HepG2 (cell line): ENCODE results near the gene LGR6. TPM values are rescaled to one million over a fixed set of nuclear protein-coding genes. Genes with fewer than 3 reads are reported as not detected.
A peak's percentile ranks its signal among the peaks of the same experiment; 100 is the strongest.

ENCODE experiments used
- DR1 ChIP-seq: sonication (generic); formaldehyde crosslinking; IDR thresholded peaks from 2 replicates; pipeline ENCODE4 v1.8.0; 2021; ENCODE audit warnings: mild to moderate bottlenecking, missing genetic modification reagents, inconsistent platforms
- HBP1 ChIP-seq: IDR thresholded peaks from 2 replicates; pipeline ENCODE4 v1.6.1; 2016; ENCODE audit warnings: low read depth, control low read depth
- HIVEP1 ChIP-seq: sonication (generic); formaldehyde crosslinking; IDR thresholded peaks from 2 replicates; pipeline ENCODE4 v1.4.0; 2020; ENCODE audit warnings: mild to moderate bottlenecking, missing genetic modification reagents
- LCORL ChIP-seq, 2 experiments: fragments of 450-650 bp in 1 of 2; sonication (generic) in 1 of 2; formaldehyde crosslinking in 1 of 2; IDR thresholded peaks; 2 replicates each; pipeline versions ENCODE4 v1.5.0 to v1.6.1; 2017 to 2020; ENCODE audit warnings: antibody characterized with exemption in 1 of 2, missing genetic modification reagents in 1 of 2
- MEF2D ChIP-seq: sonication (generic); formaldehyde crosslinking; IDR thresholded peaks from 2 replicates; pipeline ENCODE4 v1.5.1; 2020; ENCODE audit warnings: mild to moderate bottlenecking, missing genetic modification reagents
- PATZ1 ChIP-seq: sonication (generic); formaldehyde crosslinking; IDR thresholded peaks from 2 replicates; pipeline ENCODE4 v1.4.0; 2020; ENCODE audit warnings: missing genetic modification reagents
- RBM22 ChIP-seq: fragments of 200-400 bp; formaldehyde crosslinking; optimal IDR thresholded peaks from 2 replicates; pipeline ENCODE3; 2017; ENCODE audit warnings: mild to moderate bottlenecking, low read length, moderate library complexity
- SIN3A ChIP-seq: IDR thresholded peaks from 2 replicates; pipeline ENCODE4 v1.6.1; 2011; ENCODE audit warnings: low read depth, mild to moderate bottlenecking, control low read depth, low read length, borderline replicate concordance
- THAP9 ChIP-seq: sonication (generic); formaldehyde crosslinking; IDR thresholded peaks from 2 replicates; pipeline ENCODE4; 2020; ENCODE audit warnings: missing genetic modification reagents, mild to moderate bottlenecking, borderline replicate concordance
- ZBTB7A ChIP-seq: sonication (generic); formaldehyde crosslinking; IDR thresholded peaks from 2 replicates; pipeline ENCODE4 v1.8.0; 2022; ENCODE audit warnings: mild to moderate bottlenecking, missing genetic modification reagents
- ZNF318 ChIP-seq: sonication (generic); formaldehyde crosslinking; IDR thresholded peaks from 2 replicates; pipeline ENCODE4 v1.4.0; 2020; ENCODE audit warnings: mild to moderate bottlenecking, missing genetic modification reagents
- ZNF644 ChIP-seq: IDR thresholded peaks from 2 replicates; pipeline ENCODE4 v1.6.1; 2016; ENCODE audit warnings: low read depth
- ZNF781 ChIP-seq: sonication (generic); formaldehyde crosslinking; IDR thresholded peaks from 2 replicates; pipeline ENCODE4 v1.5.1; 2020; ENCODE audit warnings: borderline replicate concordance, mild to moderate bottlenecking, missing genetic modification reagents; ENCODE audit errors: not compliant biosample characterization
- polyA plus RNA-seq, 8 experiments: library from polyadenylated mRNA; depleted of rRNA in 3 of 8; stranded (reverse) in 7 of 8; unstranded in 1 of 8; fragments of >200 nt; fragmentation: Illumina TruSeq in 4 of 8; extraction: Trizol in 4 of 8; gene quantifications; 2 replicates each; pipeline versions ENCODE4 v1.2.1 to v1.2.3, GENCODE V29; 2011 to 2016; ENCODE audit warnings: low read depth in 4 of 8, missing spikeins in 1 of 8, mixed read lengths in 1 of 8; ENCODE audit not compliant: insufficient read depth in 1 of 8
- total RNA-seq, 5 experiments: library from RNA; depleted of rRNA; stranded (reverse); fragments of >200 nt; fragmentation: Illumina TruSeq; extraction: Trizol; gene quantifications; 2 replicates each; pipeline ENCODE4 v1.2.3, GENCODE V29; 2016; ENCODE audit warnings: low read depth in 1 of 5

LGR6 gene
- total and polyA plus RNA-seq, 2 of the 13 experiments (the other 11 are each of a cell fraction or from before 2014, with no cell fraction given), result 0.07 TPM; not detected in 1

- TF ChIP-seq PATZ1 (CRISPR knock-in tag) (0 out of 2 replicates have a peak, but pooled peaks have one; percentile 21), LCORL (IDR thresholded peaks at IDR 0.05) (no peak), LCORL (CRISPR knock-in tag; IDR thresholded peaks at IDR 0.05) (peak; percentile 82), RBM22 (no peak), THAP9 (CRISPR knock-in tag) (0 out of 2 replicates have a peak, but pooled peaks have one; percentile 23), SIN3A (no peak), ZBTB7A (CRISPR knock-in tag) (no peak), HBP1 (CRISPR knock-in tag) (no peak), DR1 (CRISPR knock-in tag) (0 out of 2 replicates have a peak, but pooled peaks have one; percentile 24), HIVEP1 (CRISPR knock-in tag) (no peak; the same call in 1 of the 2 replicates), ZNF318 (CRISPR knock-in tag) (peak; percentile 53; the same call in 1 of the 2 replicates), MEF2D (CRISPR knock-in tag) (no peak), ZNF644 (no peak), ZNF781 (CRISPR knock-in tag) (no peak)
Observed at GRCh38 chr1:202189001-202189790, 4.4 kb upstream of the LGR6 start (continued).
